Lower leg skin (tissue), 4 donors: ENCODE data around the gene INSYN2B. TPM values are rescaled to one million over a fixed set of nuclear protein-coding genes. Genes with fewer than 3 reads are reported as not detected.

Experiments
- DNase-seq, 2 donors: peaks; one replicate each; pipeline ENCODE4 v3.0.0-alpha.2; 2019; ENCODE audit warnings: low spot score in 2 of 2
- H3K4me3 ChIP-seq: fragments of 200-600 bp; sonication (generic); 2 replicates; pipeline ENCODE4 v1.5.1; 2017; ENCODE audit warnings: mild to moderate bottlenecking, low read depth; ENCODE audit not compliant: poor library complexity, severe bottlenecking
- CTCF ChIP-seq, 3 donors: fragments of 450-650 bp; IDR thresholded peaks; one replicate each; pipeline ENCODE4 v1.5.1; 2016; ENCODE audit warnings: antibody characterized with exemption in 3 of 3, mild to moderate bottlenecking in 3 of 3, moderate library complexity in 2 of 3
- POLR2A ChIP-seq, 2 donors: fragments of 450-650 bp; IDR thresholded peaks; one replicate each; pipeline ENCODE4 v1.6.1; 2016 to 2017; ENCODE audit warnings: antibody characterized with exemption in 2 of 2, mild to moderate bottlenecking in 1 of 2, moderate library complexity in 1 of 2
- WGBS, 2 donors: methylation state at CpG; one replicate each; pipeline ENCODE4 v1.1.5; 2018; 5-methylcytosine and 5-hydroxymethylcytosine counted together
- intact Hi-C: fragments of 100-400 bp; cut with DNase I; formaldehyde crosslinking; loops from one replicate; pipeline ENCODE4 v1.15.0; 2023; ENCODE audit warnings: low total_unique reads
- total RNA-seq, 4 donors: library from RNA; depleted of rRNA; stranded (reverse); fragments of >200 nt; gene quantifications; one replicate each; pipeline ENCODE4 v1.1.0, GENCODE V29; 2016

The INSYN2B gene
- total RNA-seq, 4 donors from 2014 or later = 0.15 to 2.0 (median 0.82) TPM

- DNase-seq = no peak
- TF ChIP-seq POLR2A (IDR thresholded peaks at IDR 0.05) = no peak
- no peak for TF ChIP-seq CTCF (IDR thresholded peaks at IDR 0.05)
- intact Hi-C loops = no loop called here
- WGBS, 2 donors = 68 to 70% methylated on average over 2 of the region's 2 CpGs
- no peak overlapping the region for H3K4me3 ChIP-seq
Observed at GRCh38 chr5:169904059-169904458, 76.2 kb downstream of the INSYN2B start.

GRCh38 chr5:169901896-169902295 lies 78.4 kb downstream of the INSYN2B start:
- no peak overlapping the region for H3K4me3 ChIP-seq
- TF ChIP-seq POLR2A (IDR thresholded peaks at IDR 0.05) = no peak
- no peak for TF ChIP-seq CTCF (IDR thresholded peaks at IDR 0.05)
- intact Hi-C loops = no loop called here
- 45 to 58% methylated on average over 2 of the region's 2 CpGs for WGBS, 2 donors
- DNase-seq = no peak

GRCh38 chr5:169897481-169897880 lies 82.8 kb downstream of the INSYN2B start:
- TF ChIP-seq CTCF (IDR thresholded peaks at IDR 0.05) (no peak), POLR2A (IDR thresholded peaks at IDR 0.05) (no peak)
- intact Hi-C loops = no loop called here
- no peak for DNase-seq
- no peak overlapping the region for H3K4me3 ChIP-seq
- 88 to 91% methylated on average over 4 of the region's 4 CpGs for WGBS, 2 donors

- WGBS, 2 donors = 42 to 47% methylated on average over 7 of the region's 7 CpGs
- H3K4me3 ChIP-seq = no peak overlapping the region
- no peak for TF ChIP-seq POLR2A (IDR thresholded peaks at IDR 0.05)
- no peak for TF ChIP-seq CTCF (IDR thresholded peaks at IDR 0.05)
- no peak for DNase-seq
- intact Hi-C loops = no loop called here
Observed at GRCh38 chr5:169895926-169896325, 84.4 kb downstream of the INSYN2B start.

- no peak for DNase-seq
- TF ChIP-seq POLR2A (IDR thresholded peaks at IDR 0.05) (no peak), CTCF (IDR thresholded peaks at IDR 0.05) (no peak)
- WGBS, 2 donors = 39% methylated on average over 2 of the region's 2 CpGs
- no peak overlapping the region for H3K4me3 ChIP-seq
- intact Hi-C loops = no loop called here
Observed at GRCh38 chr5:169893571-169893970, 86.7 kb downstream of the INSYN2B start.

GRCh38 chr5:169893010-169893409 lies 87.3 kb downstream of the INSYN2B start:
- intact Hi-C loops = no loop called here
- no peak overlapping the region for H3K4me3 ChIP-seq
- no peak for TF ChIP-seq POLR2A (IDR thresholded peaks at IDR 0.05)
- no peak for TF ChIP-seq CTCF (IDR thresholded peaks at IDR 0.05)
- DNase-seq = no peak
